ENCODE results near the gene LRRK1.

LRRK1 gene

DNA sequence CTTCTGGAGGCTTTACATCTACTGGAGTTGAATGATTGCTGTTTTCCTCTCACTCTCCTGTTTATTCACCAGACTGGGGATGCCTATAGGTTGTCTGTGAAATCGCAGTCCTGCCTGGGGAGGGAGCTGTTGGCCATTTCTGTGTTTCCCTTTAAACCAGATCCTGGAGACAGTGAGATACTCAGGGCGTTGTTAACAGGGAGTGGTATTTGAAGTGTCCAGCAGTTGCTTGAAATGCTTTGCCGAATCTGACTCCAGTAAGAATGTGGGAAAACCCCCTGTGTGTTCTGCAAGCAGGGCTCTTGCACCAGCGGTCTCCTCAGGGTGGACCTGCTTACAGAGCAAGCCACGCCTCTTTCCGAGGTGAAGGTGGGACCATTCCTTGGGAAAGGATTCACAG is 4.3 kb upstream of the LRRK1 start:
- DNase-seq (ENCODE audit: low read depth): no peak

DNA sequence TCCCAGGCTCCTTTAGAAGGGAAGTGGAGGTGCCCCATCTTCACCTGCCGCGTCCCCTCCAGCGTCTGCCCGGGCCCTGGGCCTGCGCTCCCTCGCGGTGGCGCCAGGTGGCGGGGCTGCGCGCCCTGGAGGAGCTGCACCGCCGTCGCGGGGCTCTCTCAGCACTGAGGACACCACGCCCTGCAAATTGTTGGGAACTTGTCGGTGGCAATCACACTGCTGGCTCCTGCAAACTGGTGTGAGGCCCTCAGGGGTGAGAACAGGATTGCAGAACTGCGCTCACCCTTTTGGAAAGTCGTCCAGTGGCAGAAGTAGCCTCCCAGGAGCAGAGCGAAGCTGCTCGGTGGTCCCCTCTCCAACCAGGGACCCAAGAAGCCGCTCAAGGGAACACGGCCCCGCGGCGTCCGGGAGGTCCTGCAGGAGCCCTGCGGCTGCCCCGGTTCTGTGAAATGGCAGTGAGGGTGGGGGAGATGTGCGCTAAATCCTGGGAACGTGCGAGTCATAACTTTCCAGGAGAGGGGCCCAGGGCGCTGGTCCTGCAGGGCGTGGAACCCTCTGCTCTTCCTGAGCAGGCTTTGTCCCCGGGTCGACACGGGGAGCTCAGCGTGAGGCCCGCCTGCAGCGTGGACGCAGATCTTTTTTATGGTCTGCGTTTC is 995 bp upstream of the LRRK1 start:
- peak; percentile 54 for DNase-seq (ENCODE audit: low read depth)

GRCh38 chr15:100919481-100920405 is 586 bp downstream of the LRRK1 start:
- no peak for DNase-seq (ENCODE audit: low read depth)

- no peak for DNase-seq (ENCODE audit: low read depth)
Observed at GRCh38 chr15:100920516-100921135, 1.5 kb downstream of the LRRK1 start.

GRCh38 chr15:100922192-100923040 is 3.3 kb downstream of the LRRK1 start:
- no peak for DNase-seq (ENCODE audit: low read depth)

DNA sequence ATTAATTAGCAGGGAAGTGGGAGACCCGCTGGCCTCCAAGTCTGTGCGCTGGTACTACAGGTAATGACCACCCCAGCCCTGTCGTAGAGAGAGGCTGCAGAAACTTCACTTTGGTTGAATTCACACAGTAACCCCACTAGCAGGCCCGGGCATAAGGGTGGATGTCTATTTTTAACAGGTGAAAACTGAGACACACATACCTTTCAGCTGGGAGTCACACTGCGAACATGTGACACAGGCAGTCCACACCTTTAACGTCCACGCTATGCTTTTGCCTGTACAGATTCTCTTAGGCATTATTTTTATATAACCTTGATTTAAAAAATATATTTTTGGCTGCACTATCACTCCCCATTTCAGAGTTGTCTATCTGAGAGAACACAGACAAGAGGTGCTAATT is 3.9 kb downstream of the LRRK1 start:
- no peak for DNase-seq (ENCODE audit: low read depth)

DNA sequence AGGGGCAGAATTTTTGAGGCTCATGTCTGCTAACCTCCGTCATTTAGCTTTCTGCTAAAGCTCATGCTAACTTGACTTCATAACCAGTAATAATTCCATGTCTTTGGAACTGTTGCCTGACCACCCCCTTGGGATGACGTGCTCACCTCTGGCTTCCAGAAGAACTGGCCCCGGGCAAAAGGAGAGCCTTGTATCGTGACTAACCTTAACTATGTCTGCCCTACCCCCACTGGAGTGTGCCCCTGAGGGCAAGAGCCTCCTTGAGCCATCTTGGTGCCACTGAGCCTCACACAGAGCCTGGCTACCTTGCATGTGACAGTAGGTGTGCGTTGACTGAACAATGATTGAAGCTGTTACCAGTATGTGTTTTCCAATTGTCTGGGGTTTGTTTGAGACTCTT is 4.7 kb downstream of the LRRK1 start:
- DNase-seq (ENCODE audit: low read depth): no peak

DNA sequence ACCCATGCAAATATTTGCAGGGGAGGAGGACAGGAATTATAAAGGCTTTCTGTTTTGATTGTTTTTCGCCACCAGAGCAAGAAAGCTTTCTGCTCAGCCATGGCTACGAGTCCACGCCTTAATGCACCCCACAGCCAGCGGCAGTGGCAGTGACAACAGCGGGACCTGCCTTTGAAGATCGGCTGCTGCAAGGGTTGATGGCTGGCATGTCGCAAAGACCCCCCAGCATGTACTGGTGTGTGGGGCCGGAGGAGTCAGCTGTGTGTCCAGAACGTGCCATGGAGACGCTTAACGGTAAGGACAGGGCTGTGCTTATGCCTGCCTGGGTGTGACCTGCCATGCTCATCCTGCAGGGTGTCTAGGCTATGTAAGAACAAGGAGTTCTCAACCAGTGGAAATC is 5.3 kb downstream of the LRRK1 start:
- no peak for DNase-seq (ENCODE audit: low read depth)

- DNase-seq (ENCODE audit: low read depth): no peak
Observed at GRCh38 chr15:100925480-100925879, 6.3 kb downstream of the LRRK1 start.

DNA sequence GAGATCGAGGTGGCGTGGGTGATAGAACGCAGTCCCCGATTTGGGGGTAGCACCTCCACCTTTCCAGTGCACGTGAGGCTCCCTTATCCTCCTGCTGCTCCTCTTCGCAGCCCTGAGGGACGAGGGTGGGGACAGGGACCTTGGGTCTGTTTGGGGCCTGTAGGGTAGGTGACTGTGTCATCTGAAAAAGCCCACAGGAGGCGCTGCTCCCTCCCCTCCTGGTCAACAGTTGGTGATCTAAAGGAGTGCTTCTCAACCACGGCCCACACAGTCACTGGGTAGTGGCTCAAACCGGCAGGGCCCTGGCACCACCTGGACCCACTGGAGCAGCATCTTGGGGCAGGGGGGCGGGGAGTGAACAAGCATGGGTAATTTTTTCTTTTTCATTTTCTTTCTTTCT is 7.1 kb downstream of the LRRK1 start:
- no peak for DNase-seq (ENCODE audit: low read depth)

DNA sequence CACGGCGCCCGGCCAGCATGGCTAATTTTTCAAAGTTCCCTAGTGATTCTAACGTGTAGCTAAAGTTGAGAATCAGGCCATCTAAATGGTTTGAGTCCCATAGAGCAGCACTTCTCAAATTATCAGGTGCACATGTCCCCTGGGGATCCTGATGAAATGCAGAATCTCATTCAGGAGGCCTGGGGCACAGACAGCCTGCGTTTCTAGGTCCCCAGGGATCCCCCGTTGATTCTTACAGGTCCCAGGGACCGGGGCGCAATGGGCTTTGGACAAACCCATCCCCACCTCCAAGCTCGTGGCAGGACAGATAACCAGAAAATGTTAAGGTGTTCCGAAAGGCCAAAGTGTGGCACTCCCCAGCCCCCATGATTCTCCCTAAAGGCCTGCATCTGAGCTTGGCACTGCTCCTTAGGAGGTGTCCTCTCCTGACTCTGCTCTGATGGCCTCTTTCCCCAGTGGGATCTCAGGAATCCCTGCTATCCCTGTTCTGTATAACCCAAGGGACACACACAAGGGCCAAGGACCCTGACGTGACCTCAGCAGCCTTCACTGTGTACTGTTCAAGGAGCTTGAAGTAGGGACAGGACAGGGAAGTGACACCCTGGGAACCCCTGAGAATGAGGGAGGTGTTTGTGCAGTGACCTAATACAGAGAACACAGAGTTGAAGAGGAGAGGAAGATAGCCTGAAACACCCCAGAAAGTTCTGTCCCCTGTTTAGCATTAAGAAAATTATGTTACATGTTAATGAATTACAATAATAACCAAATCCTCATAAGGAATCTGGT is 8.0 kb downstream of the LRRK1 start:
- DNase-seq (ENCODE audit: low read depth): no peak

DNA sequence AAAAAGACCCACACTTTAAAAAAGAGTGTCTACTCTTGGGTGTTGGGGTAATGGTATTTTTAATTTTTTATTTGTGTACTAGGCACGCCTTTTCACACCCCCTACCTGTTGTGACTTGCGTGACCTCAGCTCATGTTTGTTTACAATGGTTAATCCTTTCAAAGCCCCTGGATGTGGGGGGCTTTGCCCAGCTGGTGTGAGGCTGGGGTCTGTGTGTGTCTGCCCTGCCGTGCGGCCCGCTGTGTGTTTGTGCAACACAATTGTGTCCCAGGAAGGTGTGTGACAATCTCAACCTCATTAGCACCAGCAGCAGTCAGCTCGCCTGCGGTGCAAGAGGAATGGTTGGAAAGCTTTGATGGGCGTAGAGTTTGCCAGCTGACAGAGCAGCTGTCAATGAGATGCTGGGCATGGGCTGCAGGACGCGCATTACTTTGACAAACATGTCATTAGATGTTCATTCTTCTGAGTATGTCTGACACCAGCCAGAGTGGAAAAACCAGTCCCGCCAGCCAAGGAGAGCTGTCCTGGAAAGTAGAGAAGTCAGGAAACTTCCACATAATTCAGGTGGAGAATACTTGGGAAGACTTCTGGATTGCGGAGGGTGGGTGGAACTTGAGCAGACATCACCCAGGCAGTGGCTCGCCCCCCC is 9.6 kb downstream of the LRRK1 start:
- DNase-seq (ENCODE audit: low read depth): no peak

DNA sequence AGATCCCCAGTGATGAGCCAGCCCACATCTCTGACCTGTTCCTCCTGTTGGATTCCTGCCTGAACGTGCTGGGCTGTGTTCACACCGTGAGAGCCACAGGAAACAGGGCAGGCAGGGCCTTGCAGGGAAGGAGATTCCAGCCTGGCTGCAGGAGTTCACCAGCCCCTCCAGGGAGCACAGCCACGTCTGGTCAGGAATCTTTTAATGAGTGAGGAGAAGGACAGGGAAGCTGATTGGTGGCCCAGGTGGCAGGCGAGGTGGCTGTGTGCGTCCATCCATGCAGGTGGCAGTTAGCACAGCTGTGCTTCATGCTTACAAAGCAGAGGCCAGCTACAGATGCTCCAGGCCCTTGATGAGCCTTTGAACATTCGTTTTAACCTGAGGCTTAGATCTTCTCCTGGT is 10.5 kb downstream of the LRRK1 start:
- DNase-seq (ENCODE audit: low read depth): no peak

GRCh38 chr15:100930306-100930848 is 11.2 kb downstream of the LRRK1 start:
- DNase-seq (ENCODE audit: low read depth): no peak

DNA sequence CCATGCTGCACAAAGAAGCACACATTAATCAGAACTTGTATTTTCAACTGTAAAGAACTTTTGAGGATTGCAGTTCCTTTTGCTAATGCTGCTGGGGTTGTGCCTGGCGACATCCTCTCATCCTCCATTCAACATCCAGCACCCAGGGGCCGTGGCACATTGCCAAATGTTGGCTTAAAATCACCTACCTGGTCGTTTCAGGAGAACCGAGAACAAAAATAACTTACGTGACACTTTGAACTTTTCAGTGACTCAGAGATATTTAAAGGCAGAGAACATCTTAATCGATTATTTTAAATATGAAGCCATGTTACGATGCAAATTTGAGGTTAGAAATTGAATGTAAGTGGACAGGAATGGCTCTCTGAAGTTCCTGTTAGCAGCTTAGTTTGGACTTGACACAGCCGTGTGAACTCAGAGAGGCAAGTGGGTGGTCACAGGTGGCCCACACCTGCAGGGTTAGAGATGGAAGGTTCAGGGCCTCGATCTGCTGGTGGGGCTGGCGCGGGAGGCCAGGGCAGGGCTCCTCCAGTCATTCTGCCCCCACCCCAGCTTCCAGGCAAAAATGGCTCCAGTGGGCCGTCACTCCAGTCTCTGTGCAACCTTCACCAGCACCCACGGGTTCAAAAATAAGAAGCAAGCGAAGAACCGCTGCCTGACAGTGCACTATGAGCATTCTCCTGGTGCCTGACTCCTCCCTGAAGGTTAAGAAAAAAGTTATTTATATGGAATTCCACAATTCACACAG is 12.2 kb downstream of the LRRK1 start:
- DNase-seq (ENCODE audit: low read depth): no peak

GRCh38 chr15:100932676-100933348 is 13.7 kb downstream of the LRRK1 start:
- no peak for DNase-seq (ENCODE audit: low read depth)

GRCh38 chr15:100934166-100934565 is 15.0 kb downstream of the LRRK1 start:
- no peak for DNase-seq (ENCODE audit: low read depth)

- DNase-seq (ENCODE audit: low read depth): no peak
Observed at GRCh38 chr15:100934726-100935125, 15.6 kb downstream of the LRRK1 start.

DNA sequence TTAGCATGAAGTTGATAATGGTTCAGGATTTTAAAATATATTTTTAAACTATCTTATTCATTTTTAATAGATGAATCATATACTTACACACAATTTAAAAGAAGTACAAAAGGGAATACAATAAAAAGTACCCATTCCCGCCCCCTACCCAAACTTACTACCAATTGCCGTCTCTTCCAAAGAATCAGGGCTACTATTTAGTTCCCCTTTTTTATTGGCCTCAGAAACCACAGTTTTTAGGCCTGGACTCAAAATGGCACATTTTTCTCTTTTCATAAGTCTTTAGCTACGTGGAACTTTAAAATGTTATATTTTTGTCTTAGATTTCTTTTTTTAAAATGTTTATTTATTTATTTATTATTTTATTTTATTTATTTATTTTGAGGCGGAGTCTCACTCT is 18.0 kb downstream of the LRRK1 start:
- no peak for DNase-seq (ENCODE audit: low read depth)

Measured in stimulated activated CD4-positive, alpha-beta T cell treated with anti-CD3 and anti-CD28 coated beads, Interleukin-2, amount 100 ng/mL, for 4 hours (primary cell).